ENCODE data around the gene ADD1.

The ADD1 gene

GRCh38 chr4:2878346-2878745 is 34.7 kb downstream of the ADD1 start:
- no peak overlapping the region for H3K4me3 ChIP-seq (ENCODE audit: control insufficient read depth, low read depth, low read length)
- no peak for TF ChIP-seq CTCF (conservative IDR thresholded peaks at IDR 0.05; ENCODE audit: control insufficient read depth, insufficient read depth, low read depth, low read length)
- DNase-seq (ENCODE audit: low read depth) = no peak

- no peak for TF ChIP-seq CTCF (conservative IDR thresholded peaks at IDR 0.05; ENCODE audit: control insufficient read depth, insufficient read depth, low read depth, low read length)
- no peak for DNase-seq (ENCODE audit: low read depth)
- H3K4me3 ChIP-seq (ENCODE audit: control insufficient read depth, low read depth, low read length) = no peak overlapping the region
Observed at GRCh38 chr4:2879026-2879425, 35.4 kb downstream of the ADD1 start.

GRCh38 chr4:2881431-2881830 is 37.8 kb downstream of the ADD1 start:
- no peak overlapping the region for H3K4me3 ChIP-seq (ENCODE audit: control insufficient read depth, low read depth, low read length)
- TF ChIP-seq CTCF (conservative IDR thresholded peaks at IDR 0.05; ENCODE audit: control insufficient read depth, insufficient read depth, low read depth, low read length) = no peak
- DNase-seq (ENCODE audit: low read depth) = no peak

- no peak for TF ChIP-seq CTCF (conservative IDR thresholded peaks at IDR 0.05; ENCODE audit: control insufficient read depth, insufficient read depth, low read depth, low read length)
- H3K4me3 ChIP-seq (ENCODE audit: control insufficient read depth, low read depth, low read length) = no peak overlapping the region
Observed at GRCh38 chr4:2882341-2882740, 38.7 kb downstream of the ADD1 start.

GRCh38 chr4:2886161-2886560 is 42.5 kb downstream of the ADD1 start:
- TF ChIP-seq CTCF (conservative IDR thresholded peaks at IDR 0.05; ENCODE audit: control insufficient read depth, insufficient read depth, low read depth, low read length) = no peak
- no peak for DNase-seq (ENCODE audit: low read depth)
- no peak overlapping the region for H3K4me3 ChIP-seq (ENCODE audit: control insufficient read depth, low read depth, low read length)

More at GRCh38 chr4:2882341-2882740, 38.7 kb downstream of the ADD1 start:
- no peak for DNase-seq (ENCODE audit: low read depth)

- TF ChIP-seq CTCF (conservative IDR thresholded peaks at IDR 0.05; ENCODE audit: control insufficient read depth, insufficient read depth, low read depth, low read length) = no peak
- H3K4me3 ChIP-seq (ENCODE audit: control insufficient read depth, low read depth, low read length) = no peak overlapping the region
- no peak for DNase-seq (ENCODE audit: low read depth)
Observed at GRCh38 chr4:2886622-2887021, 43.0 kb downstream of the ADD1 start.

GRCh38 chr4:2887343-2887742 is 43.7 kb downstream of the ADD1 start:
- H3K4me3 ChIP-seq (ENCODE audit: control insufficient read depth, low read depth, low read length) = no peak overlapping the region
- no peak for TF ChIP-seq CTCF (conservative IDR thresholded peaks at IDR 0.05; ENCODE audit: control insufficient read depth, insufficient read depth, low read depth, low read length)
- DNase-seq (ENCODE audit: low read depth) = no peak

Measured in fibroblast of mammary gland (primary cell).